K562 (cell line): ENCODE measurements around the gene SS18L1. TPM values are rescaled to one million over a fixed set of nuclear protein-coding genes. Genes with fewer than 3 reads are reported as not detected.

Experiments used
- ATAC-seq: fragments of 200-7000 bp; cut with Tn5 transposase; 3 replicates; pipeline ENCODE4 v1.9.1; 2020; ENCODE audit warnings: moderate library complexity
- BruUV-seq: library from RNA; stranded (reverse); fragments of 400-500 nt; replicated peaks from 2 replicates; lab custom pipeline; 2021; lab: Mats Ljungman, UMichigan
- CTCF ChIA-PET: fragments of 300-600 bp; formaldehyde crosslinking; extraction: SDS; loops from one replicate; lab custom pipeline; 2021; ENCODE audit warnings: low intra/inter-chr PET ratio; lab: Yijun Ruan, JAX
- POLR2A ChIA-PET: fragments of 300-600, 350-650 bp; sonication (Branson Sonifier 250); formaldehyde crosslinking; extraction: SDS; loops from one replicate; lab custom pipeline; 2021; ENCODE audit warnings: antibody characterized with exemption, inconsistent platforms; lab: Yijun Ruan, JAX
- DNase-seq, 4 experiments: peaks; one replicate each; pipeline versions ENCODE4 v3.0.0 to v3.0.0-alpha.2; 2011 to 2018; ENCODE audit warnings: low spot score in 3 of 4, mixed read lengths in 3 of 4; ENCODE audit errors: extremely low read depth in 1 of 4
- FAIRE-seq: peaks from 2 replicates; lab custom pipeline; 2011; peaks lifted over from hg19 to GRCh38; lab: Jason Lieb, UNC
- H2AFZ ChIP-seq: 2 replicates; pipeline ENCODE4 v1.6.0; 2011; ENCODE audit warnings: low read depth, low read length, control low read depth, inconsistent platforms
- H3K27ac ChIP-seq: fragments of 200-600 bp; 3 replicates; pipeline ENCODE4 v1.8.0; 2011; ENCODE audit warnings: low read depth, mild to moderate bottlenecking, control low read depth, inconsistent platforms, low read length, moderate library complexity, mixed read lengths; ENCODE audit errors: extremely low read depth
- H3K27me3 ChIP-seq, 2 experiments: fragments of 300-600 bp in 1 of 2; 2 replicates in 1 of 2; 3 replicates in 1 of 2; pipeline versions ENCODE4 v1.6.0 to v1.8.0; 2011; ENCODE audit warnings: inconsistent platforms in 2 of 2, low read length in 2 of 2, mild to moderate bottlenecking in 1 of 2, mixed read lengths in 1 of 2, moderate library complexity in 1 of 2; ENCODE audit not compliant: control insufficient read depth in 2 of 2, insufficient read depth in 2 of 2
- H3K36me3 ChIP-seq: fragments of 300-600 bp; 3 replicates; pipeline ENCODE4 v1.8.0; 2011; ENCODE audit warnings: mild to moderate bottlenecking, low read length, inconsistent platforms; ENCODE audit not compliant: control insufficient read depth, insufficient read depth
- H3K4me1 ChIP-seq, 2 experiments: fragments of 200-600 bp in 1 of 2; replicated peaks in 1 of 2; 2 replicates in 1 of 2; 3 replicates in 1 of 2; pipeline versions ENCODE4 v1.5.1 to v1.8.0; 2011; ENCODE audit warnings: inconsistent platforms in 2 of 2, low read length in 2 of 2, mild to moderate bottlenecking in 1 of 2, mixed read lengths in 1 of 2, moderate library complexity in 1 of 2; ENCODE audit not compliant: control insufficient read depth in 2 of 2, insufficient read depth in 2 of 2
- H3K4me2 ChIP-seq: 2 replicates; pipeline ENCODE4 v1.6.1; 2011; ENCODE audit warnings: low read length, control low read depth, inconsistent platforms, mixed read lengths; ENCODE audit not compliant: insufficient read depth
- H3K4me3 ChIP-seq: fragments of 200-600 bp; sonication (generic), shearing (Covaris generic); 2 replicates; pipeline ENCODE4 v1.5.1; 2016; ENCODE audit warnings: control low read depth, inconsistent platforms
- H3K79me2 ChIP-seq: fragments of 200-600 bp; 3 replicates; pipeline ENCODE4 v1.8.0; 2011; ENCODE audit warnings: low read length, inconsistent platforms; ENCODE audit not compliant: control insufficient read depth, insufficient read depth
- H3K9ac ChIP-seq, 2 experiments: 2 replicates each; pipeline versions ENCODE4 v1.6.0 to v1.6.1; 2011; ENCODE audit warnings: low read depth in 2 of 2, low read length in 2 of 2, control low read depth in 1 of 2, inconsistent platforms in 1 of 2, mild to moderate bottlenecking in 1 of 2, mixed read lengths in 1 of 2; ENCODE audit not compliant: insufficient read depth in 1 of 2
- H3K9me1 ChIP-seq: one replicate; pipeline ENCODE4 v1.6.0; 2011; ENCODE audit warnings: inconsistent platforms, mild to moderate bottlenecking, low read length, moderate library complexity; ENCODE audit not compliant: control insufficient read depth, insufficient read depth
- H3K9me3 ChIP-seq: replicated peaks from 2 replicates; pipeline ENCODE4 v1.5.1; 2011; ENCODE audit warnings: low read depth, low read length, inconsistent platforms; ENCODE audit not compliant: control insufficient read depth, insufficient read depth
- H4K20me1 ChIP-seq: replicated peaks from 2 replicates; pipeline ENCODE4 v1.6.1; 2011; ENCODE audit warnings: low read length, inconsistent platforms, mixed read lengths; ENCODE audit not compliant: control insufficient read depth, insufficient read depth
- ATF1 ChIP-seq, 2 experiments: fragments of 450-650 bp in 1 of 2; IDR thresholded peaks; 2 replicates each; pipeline ENCODE4 v1.6.1; 2016; ENCODE audit warnings: missing compliant biosample characterization in 1 of 2, missing genetic modification characterization in 1 of 2
- ETV5 ChIP-seq: sonication (generic); formaldehyde crosslinking; IDR thresholded peaks from 2 replicates; pipeline ENCODE4 v1.4.0; 2020; ENCODE audit warnings: low read depth, mild to moderate bottlenecking, missing genetic modification reagents
- GMEB1 ChIP-seq: fragments of 250-450 bp; sonication (Bioruptor Pico); IDR thresholded peaks from 2 replicates; pipeline ENCODE4 v1.4.0; 2020; ENCODE audit warnings: mild to moderate bottlenecking
- HNRNPL ChIP-seq: fragments of 200-400 bp; formaldehyde crosslinking; IDR thresholded peaks from 2 replicates; pipeline ENCODE4 v1.6.1; 2017; ENCODE audit warnings: low read depth, mild to moderate bottlenecking, low read length
- HNRNPLL ChIP-seq: fragments of 200-400 bp; formaldehyde crosslinking; IDR thresholded peaks from 2 replicates; pipeline ENCODE4 v1.6.1; 2017; ENCODE audit warnings: low read length, low read depth, mild to moderate bottlenecking; ENCODE audit not compliant: poor library complexity, severe bottlenecking
- NCOA4 ChIP-seq: fragments of 450-650 bp; IDR thresholded peaks from 2 replicates; pipeline ENCODE4 v1.6.1; 2018; ENCODE audit warnings: mild to moderate bottlenecking; ENCODE audit not compliant: partially characterized antibody
- NFYB ChIP-seq: IDR thresholded peaks from 2 replicates; pipeline ENCODE4 v1.6.1; 2011; ENCODE audit warnings: mild to moderate bottlenecking, moderate library complexity; ENCODE audit not compliant: insufficient read length; ENCODE audit errors: extremely low read depth
- NR3C1 ChIP-seq: sonication (generic); formaldehyde crosslinking; IDR thresholded peaks from 2 replicates; pipeline ENCODE4 v1.8.1; 2022; ENCODE audit warnings: missing genetic modification reagents
- ZBTB11 ChIP-seq, 3 experiments: fragments of 200-800 bp in 1 of 3; fragments of 250-450 bp in 1 of 3; fragments of 450-650 bp in 1 of 3; sonication (Bioruptor Pico) in 1 of 3; sonication (Bioruptor generic) in 1 of 3; formaldehyde crosslinking in 1 of 3; IDR thresholded peaks; 2 replicates each; pipeline versions ENCODE4 v1.6.1 to v1.8.0; 2016 to 2022; ENCODE audit warnings: mild to moderate bottlenecking in 2 of 3, missing genetic modification characterization in 2 of 3, missing compliant biosample characterization in 1 of 3, moderate library complexity in 1 of 3
- WGBS: fragments of 100-300 bp; shearing (Covaris generic); methylation state at CpG from one replicate; pipeline ENCODE4 v1.1.6; 2016; ENCODE audit warnings: low coverage, mixed read lengths; ENCODE audit not compliant: insufficient coverage; ENCODE audit errors: missing lambda C conversion rate; 5-methylcytosine and 5-hydroxymethylcytosine counted together
- in situ Hi-C: fragments of 300-500 bp; cut with MboI; formaldehyde crosslinking; loops from 4 replicates; pipeline ENCODE4 v1.15.0; 2018; ENCODE audit warnings: inconsistent platforms, mixed read lengths
- intact Hi-C: fragments of 100-400 bp; cut with micrococcal nuclease; formaldehyde crosslinking; loops from 2 replicates; pipeline ENCODE4 v1.14.2; 2022
- polyA plus RNA-seq, 8 experiments: library from polyadenylated mRNA; depleted of rRNA in 4 of 8; stranded (reverse) in 5 of 8; unstranded in 3 of 8; fragments of >200 nt; fragmentation: Nextera tagmentation in 2 of 8; fragmentation: Illumina TruSeq in 1 of 8; extraction: Ambion mirVana in 2 of 8; extraction: Trizol in 1 of 8; gene quantifications; 2 replicates each; pipeline versions ENCODE4 v1.2.1 to v1.2.3, GENCODE V29; 2011 to 2014; ENCODE audit warnings: inconsistent platforms in 1 of 8, missing spikeins in 1 of 8
- total RNA-seq, 7 experiments: library from RNA; depleted of rRNA in 6 of 7; stranded (reverse); fragments of >200 nt in 6 of 7; fragmentation: Illumina TruSeq in 2 of 7; extraction: Trizol in 2 of 7; gene quantifications; 2 replicates each; pipeline versions ENCODE4 v1.2.1 to v1.2.3, GENCODE V29; 2011 to 2021; ENCODE audit warnings: low replicate concordance in 1 of 7
- TF ChIP-seq, protein P1 (sequence below), 2 experiments: IDR thresholded peaks; 2 replicates each; pipeline ENCODE4 v1.6.1; 2012; ENCODE audit warnings: improper control_type of control experiment in 2 of 2, low read depth in 2 of 2, low read length in 2 of 2, borderline replicate concordance in 1 of 2

SS18L1 gene
- total and polyA plus RNA-seq, 9 of the 15 experiments (the other 6 are each of a cell fraction or from before 2014, with no cell fraction given): 2.7 to 28.3 (median 15.1) TPM

GRCh38 chr20:62143957-62144825, 622 bp downstream of the SS18L1 start:
- Histone ChIP-seq H3K4me3 (peak overlapping the region; percentile 89), H2AFZ (peak overlapping the region; percentile 69), H3K36me3 (peaks cover 55% of the 10 kb centered on the region), H3K4me1 (peaks cover 33 to 64% of the 10 kb centered on the region in 2 experiments; a peak in 4 of 5 replicates), H3K79me2 (peaks cover 93% of the 10 kb centered on the region), H3K9me3 (no peaks in the 10 kb centered on the region), H3K27me3 (no peaks in the 10 kb centered on the region), H3K9me1 (peaks cover 3% of the 10 kb centered on the region), H3K9ac (peak overlapping the region; percentile 90 to 93), H3K27ac (peak overlapping the region; percentile 91), H4K20me1 (peaks cover 49% of the 10 kb centered on the region), H3K4me2 (peak overlapping the region; percentile 80)
- no TSS peak for BruUV-seq
- ATAC-seq (peak; percentile 69), FAIRE-seq (peak; percentile 79), DNase-seq (peak; percentile 48 to 77 (median 66))
- ChIA-PET POLR2A (interaction anchor here (0.5 to 1.0 kb wide), 5 partner anchors 9 to 32 kb away, joined by 3 to 6 read pairs (median 3); no protein-coding TSS in a partner anchor), CTCF (no interaction called here)
- whole genome bisulfite sequencing: under 1% methylated on average over 58 of the region's 104 CpGs
- in situ Hi-C loops (no loop called here), intact Hi-C loops (loop anchor here (5.0 to 10.0 kb wide), 4 partner anchors 77 to 241 kb away; partner anchors contain the start of genes RPS21 and TAF4)
- TF ChIP-seq ETV5 (0 out of 2 replicates have a peak, but pooled peaks have one; percentile 58), HNRNPL (0 out of 2 replicates have a peak, but pooled peaks have one; percentile 33), ATF1 (CRISPR knock-in tag; IDR thresholded peaks at IDR 0.05) (no peak), ATF1 (tag; IDR thresholded peaks at IDR 0.05) (peak; percentile 55), NCOA4 (no peak), ZBTB11 (CRISPR knock-in tag; IDR thresholded peaks at IDR 0.05) (peak in 2 of 3 experiments; percentile 29 to 66; a peak in 2 of 6 replicates), HNRNPLL (peak; percentile 98), GMEB1 (peak; percentile 76), NR3C1 (CRISPR knock-in tag) (0 out of 2 replicates have a peak, but pooled peaks have one; percentile 58), NFYB (no peak)
- TF ChIP-seq, protein P1, sequence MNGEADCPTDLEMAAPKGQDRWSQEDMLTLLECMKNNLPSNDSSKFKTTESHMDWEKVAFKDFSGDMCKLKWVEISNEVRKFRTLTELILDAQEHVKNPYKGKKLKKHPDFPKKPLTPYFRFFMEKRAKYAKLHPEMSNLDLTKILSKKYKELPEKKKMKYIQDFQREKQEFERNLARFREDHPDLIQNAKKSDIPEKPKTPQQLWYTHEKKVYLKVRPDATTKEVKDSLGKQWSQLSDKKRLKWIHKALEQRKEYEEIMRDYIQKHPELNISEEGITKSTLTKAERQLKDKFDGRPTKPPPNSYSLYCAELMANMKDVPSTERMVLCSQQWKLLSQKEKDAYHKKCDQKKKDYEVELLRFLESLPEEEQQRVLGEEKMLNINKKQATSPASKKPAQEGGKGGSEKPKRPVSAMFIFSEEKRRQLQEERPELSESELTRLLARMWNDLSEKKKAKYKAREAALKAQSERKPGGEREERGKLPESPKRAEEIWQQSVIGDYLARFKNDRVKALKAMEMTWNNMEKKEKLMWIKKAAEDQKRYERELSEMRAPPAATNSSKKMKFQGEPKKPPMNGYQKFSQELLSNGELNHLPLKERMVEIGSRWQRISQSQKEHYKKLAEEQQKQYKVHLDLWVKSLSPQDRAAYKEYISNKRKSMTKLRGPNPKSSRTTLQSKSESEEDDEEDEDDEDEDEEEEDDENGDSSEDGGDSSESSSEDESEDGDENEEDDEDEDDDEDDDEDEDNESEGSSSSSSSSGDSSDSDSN (IDR thresholded peaks at IDR 0.05; ENCODE audit: borderline replicate concordance in 1 of 2, low read depth in 2 of 2, low read length in 2 of 2): peak; percentile 67 to 86; a peak in 3 of 4 replicates
